GDM1 (cell line): Measurements from ENCODE around the gene VSTM4.

Experiments used
- DNase-seq: peaks from one replicate; lab custom pipeline; 2025; lab: John Stamatoyannopoulos, UW

Gene VSTM4

DNA sequence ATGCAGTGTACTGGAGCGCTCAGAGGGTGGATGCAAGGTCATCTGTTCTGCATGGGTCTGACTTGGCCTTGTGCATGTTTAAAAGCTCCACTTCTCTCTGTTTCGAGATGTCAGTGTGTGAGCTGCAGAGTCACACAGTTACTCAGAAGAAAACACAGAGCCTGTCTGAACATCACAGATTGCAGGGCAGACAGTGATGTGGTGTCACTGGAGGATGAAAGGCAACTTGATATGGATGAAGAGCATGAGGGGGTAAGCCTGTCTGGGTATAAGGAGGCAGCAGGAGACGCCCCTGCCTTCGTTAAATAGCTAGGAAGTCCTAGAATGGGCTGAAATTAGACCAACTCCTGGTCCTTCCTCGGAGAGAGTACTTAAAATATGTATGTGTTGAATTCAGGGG lies 108.2 kb downstream of the VSTM4 start:
- DNase-seq, result no peak

DNA sequence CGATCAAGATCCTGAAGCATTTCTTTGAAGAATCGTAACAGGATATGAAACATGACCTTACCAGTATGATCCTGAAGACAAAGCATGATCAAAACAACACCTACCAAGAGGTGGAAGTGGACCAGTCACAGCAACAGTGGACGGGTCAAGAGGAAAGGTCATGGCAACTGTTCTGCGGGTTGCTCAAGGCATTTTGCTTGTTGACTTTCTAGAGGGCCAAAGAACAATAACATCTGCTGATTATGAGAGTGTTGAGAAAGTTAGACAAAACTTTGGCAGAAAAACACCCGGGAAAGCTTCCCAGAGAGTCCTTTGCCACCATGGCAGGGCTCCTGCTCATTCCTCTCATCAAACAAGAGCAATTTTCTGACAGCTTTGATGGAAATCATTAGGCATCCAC lies 110.1 kb downstream of the VSTM4 start:
- no peak for DNase-seq

DNA sequence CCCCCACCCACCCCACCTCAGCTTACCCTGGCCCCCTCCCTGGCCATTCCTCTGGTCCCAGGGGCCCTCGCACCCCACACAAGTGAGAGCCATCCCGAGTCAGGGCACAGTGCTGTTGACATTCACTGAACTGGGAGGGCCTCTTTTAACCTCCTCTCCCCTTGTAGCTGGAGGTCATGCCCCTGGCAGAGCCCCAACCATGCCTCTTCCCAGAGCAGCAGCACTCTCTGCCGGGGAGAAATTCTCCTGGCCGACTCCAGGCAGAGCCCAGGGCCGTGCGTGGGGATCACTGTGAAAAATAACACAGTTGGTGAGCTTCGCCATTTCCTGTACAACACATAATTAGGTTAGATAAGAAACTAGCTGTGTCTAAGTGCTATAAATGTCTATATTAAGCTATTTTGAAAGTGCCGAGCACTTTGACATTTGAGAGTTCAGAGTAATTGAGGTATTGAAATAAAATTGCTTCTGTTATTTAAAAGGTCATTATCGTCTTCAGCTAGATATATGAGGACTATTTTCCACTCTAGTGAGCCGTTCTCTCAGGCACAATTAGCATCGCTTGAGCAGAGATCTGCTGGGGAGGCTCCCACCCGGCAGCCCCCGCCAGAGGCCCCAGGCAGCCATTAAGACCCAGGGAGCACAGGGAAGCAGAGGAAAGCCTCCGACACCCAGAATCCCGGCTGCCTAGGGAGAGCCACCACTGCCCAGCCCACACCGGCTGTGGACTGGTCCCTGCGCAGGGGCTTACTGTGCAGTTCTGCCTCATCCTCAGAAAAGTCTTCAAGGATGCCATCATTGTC lies 113.3 kb downstream of the VSTM4 start:
- no peak for DNase-seq

DNA sequence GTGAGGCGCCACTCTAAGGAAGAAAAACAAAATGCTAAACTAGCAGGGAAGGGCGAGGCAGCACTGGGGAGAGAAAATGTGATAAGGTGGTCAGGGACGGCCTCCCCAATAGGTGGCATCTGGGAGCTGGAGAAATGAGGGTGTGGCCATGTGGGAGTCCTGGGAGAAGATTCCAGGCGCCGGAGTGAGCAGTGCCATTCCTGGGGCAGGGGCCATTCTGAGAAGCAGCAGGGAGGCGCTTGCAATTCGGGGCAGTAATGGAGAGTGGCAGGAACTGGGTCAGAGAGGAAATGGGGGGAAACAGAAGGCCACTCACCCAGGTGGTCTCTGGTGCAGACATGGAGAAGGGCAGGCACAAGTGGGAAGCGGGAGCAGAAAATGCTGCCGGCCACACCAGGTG lies 113.9 kb downstream of the VSTM4 start:
- no peak for DNase-seq

DNA sequence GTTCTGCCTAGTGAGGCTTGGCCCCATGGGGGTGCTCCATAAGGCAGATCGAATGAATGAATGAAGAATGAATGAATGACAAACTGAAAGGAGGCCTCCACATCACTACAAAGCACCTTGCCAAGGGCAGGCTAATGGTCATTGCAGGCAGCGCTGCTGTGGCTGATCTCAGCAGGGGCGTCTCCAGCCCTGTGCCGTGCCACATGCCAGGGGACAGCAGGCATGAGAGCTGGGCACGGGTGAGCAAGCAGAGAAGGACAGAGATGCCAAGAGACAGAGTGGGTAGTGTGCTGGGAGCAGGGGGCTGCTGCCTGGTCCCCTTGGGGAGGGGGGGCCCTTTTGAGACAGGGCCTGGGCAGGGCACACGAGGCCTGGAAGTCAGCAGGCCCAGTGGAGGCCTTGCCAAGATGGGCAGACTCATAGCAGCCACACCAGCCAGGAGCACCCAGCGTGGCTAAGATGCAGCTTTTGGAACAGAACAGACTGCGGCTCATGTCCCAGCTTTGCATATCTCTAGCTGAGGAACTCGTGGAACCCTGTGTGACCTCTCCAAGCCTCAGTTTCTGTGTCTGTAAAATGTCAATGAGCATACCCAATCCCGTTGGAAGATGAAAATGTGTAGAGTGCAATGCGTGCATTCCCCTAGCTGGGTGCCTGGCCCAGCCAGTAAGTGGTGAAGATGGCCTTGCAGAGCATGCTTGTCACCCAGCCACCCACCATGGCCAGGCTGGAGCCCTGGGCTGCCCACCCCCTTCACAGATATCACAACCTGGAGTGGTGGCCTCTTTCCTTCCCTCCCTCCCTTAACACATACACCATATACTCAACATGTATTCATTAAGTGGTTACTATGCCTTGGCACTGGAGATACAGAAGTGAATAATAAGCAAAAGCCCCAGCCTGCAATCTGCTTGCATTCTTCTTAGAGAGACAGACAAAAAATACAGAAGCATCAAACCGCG lies 114.6 kb downstream of the VSTM4 start:
- no peak for DNase-seq

DNA sequence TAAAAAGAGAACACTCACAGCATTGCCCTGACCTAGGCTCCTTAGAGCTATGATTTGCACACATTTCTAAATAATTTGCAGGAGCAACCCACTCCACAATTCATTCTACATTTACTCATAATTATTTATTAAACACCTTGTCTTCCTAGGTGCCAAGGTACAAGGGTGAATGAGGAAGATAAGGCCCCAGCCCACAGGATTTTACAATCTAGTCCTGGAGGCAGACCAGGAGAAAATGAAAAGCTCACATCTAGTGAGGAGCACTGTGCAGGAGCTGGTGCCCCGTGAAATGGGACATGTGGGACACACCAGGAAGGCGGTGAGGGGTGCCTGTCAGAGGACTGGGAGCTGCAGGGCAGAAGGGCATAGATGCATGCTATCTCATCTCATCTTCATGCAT lies 116.0 kb downstream of the VSTM4 start:
- DNase-seq, result no peak

DNA sequence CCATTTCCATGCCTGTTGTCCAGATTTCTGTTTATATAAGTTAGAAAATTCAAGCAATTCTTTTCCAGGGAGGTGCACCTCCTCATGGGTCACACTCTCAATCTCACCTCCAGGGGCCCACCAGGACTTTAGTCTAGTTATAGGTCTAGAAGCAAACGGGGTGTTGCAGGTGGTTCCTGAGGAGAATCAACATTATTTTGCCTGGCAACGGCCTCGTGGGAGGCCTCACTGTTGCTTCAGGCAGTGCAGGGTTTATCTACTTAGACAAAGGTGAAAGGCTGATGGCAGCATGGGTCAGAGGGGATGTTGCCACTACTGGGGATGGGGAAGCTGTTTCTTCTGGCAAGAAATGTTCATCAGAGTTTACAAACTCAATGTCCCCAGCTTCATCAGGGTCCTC lies 119.0 kb downstream of the VSTM4 start:
- no peak for DNase-seq

DNA sequence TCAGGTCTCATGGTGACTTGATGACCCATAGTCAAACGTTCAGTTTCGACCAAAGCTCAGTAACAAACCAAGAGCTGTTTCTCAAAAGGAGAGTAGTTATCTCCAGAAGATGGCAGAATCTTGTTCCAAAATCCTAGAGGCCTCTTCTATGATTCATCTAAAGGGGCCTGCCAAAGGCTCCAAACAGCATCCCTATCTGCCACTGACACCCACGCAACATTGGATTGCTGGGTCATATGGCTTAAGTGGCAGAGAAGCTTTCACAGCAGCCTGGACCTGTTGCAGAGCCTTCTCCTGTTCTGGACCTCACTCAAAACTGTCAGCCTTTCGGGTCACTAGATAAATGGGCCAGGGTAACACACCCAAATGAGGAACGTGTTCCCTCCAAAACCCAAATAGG lies 121.7 kb downstream of the VSTM4 start:
- no peak for DNase-seq

DNA sequence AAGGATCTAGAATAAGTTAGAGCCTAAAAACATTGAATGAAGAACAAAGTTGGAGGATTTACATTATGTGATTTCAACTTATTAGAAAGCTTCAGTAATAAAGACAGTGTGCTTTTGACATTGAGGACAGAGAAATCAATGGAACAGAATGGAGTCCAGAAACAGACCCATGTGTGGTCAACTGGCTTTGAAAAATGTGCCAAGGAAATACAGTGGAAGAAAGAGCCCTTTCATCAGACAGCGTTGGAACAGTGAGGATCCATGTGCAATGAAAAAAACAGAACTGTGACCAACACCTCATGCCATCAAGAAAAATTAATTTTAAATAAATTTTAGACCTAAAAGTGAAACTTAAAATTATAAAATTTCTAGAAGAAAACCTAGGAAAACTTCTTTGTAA lies 125.1 kb downstream of the VSTM4 start:
- no peak for DNase-seq

DNA sequence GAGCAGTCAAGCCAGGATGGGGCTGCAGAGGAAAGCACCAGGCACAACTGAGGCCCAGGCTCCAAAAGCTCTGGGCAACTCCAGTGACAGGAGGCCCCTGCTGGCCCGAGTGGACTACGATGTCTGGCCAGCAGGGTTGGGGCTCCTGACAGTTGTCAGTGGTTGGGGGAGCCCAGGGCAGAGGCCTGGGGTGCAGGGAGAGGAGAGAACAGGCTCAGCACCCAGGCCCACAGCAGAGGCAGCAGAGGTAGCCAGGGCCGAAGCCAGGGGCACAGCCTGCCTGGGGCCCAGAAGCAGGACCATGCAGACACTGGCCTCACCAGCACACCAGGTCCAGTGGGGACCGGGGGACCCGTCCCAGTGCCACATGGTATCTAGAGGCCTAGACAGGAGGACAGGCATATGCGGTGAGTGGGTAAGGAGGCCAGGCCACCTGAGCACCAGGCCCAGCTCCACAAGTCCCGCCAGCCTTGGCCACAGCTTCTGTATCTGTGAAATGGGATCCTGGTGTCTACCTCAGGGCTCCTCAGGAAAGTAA lies 129.6 kb downstream of the VSTM4 start:
- DNase-seq, result no peak

DNA sequence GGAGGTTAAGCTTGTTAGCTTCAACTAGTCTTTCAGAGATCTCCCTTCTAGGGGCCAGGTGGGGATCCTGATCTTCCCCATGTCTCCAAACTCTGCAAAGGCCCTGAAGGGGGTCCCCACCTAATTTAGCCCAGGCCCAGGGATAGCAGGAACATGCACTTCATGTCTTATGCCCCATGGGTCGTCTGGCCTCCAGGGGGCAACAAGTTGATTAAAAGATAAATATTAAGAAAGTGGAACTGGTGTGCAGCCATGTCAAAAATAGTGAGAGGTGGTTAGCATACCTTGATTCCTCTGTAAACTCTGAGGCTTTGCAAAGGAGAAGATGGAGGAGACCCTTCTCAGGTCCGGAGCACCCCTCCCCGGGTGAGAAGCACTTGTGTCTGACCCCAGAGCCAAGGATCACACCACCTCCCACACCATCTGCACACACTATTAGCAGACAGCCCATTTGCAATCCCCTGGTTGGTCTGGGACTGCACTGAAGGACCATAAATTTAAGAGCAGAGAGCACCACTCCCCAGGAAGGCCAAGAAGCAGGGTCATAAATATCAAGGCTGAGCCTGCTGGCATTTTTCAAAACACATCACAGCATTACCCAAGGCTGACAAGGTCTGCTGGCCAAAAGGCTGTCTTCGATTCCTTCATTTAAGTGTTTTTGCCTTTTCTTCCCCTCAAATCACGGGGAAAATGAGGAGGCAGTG lies 131.5 kb downstream of the VSTM4 start:
- DNase-seq, result no peak

DNA sequence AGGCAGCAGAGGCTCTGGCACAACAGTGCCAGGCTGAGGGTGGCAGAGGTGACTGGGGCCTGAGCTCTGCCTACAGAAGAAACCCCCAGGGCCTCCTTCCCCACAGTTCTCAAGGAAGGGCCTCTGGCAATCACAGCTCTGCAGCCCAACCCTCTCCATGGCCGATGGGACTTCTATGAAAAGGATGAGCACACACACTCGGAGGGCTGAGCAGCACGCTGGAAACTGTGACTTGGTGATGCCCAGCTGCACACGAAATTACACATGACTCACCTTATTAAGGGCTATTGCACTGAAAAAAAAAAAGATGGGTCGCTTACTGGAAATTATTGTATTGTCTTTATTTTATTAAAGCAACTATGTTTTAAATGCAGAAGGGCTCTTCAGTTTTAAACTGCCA lies 132.7 kb downstream of the VSTM4 start:
- DNase-seq, result no peak

DNA sequence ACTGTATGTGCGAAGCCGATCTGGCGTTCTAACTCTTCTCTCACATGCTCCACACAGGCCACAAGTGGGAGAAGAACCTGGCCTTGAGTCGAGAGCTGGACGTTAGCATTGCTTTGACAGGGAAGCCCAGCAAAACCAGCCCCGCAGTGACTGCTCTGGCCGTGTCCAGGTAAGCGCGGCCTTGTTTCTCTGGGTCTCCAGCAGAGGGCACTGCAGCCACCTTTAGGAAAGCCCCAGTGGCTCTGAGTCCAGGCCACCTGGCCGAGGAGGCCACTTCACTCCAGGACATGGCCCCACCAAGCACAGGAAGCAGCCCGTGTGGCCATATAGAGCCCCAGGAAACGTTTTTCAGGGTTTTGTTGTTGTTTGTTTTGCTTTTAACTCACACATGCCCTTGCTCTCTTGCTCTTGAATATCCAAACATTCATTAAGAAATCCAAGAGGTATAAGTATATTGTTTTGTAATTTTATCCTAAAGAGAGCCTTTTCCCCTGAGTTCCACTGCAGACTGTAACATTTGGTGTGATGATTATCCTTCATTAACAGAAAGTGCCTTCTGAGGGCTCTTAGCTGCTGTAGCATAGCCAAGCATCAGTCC lies 133.9 kb downstream of the VSTM4 start:
- DNase-seq, result peak; percentile 7

DNA sequence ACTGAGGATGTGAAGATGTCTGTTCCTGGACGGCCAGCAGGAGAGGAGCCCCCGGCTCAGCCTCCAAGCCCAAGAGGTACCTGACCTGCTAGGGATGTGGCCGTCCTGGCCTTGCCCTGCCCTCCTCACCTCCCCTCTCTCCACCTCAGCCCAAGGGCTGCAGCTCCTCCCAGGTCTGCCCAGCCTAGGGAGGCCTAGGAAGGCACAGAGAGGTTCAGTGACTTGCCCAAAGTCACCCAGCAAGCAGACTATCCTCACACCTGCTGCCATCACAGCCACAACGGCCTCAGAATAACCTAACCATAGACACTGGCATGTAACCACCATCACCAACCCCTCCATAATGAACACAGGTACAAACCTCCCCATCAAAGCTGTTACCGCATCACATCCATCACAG lies 137.0 kb downstream of the VSTM4 start:
- DNase-seq, result no peak

DNA sequence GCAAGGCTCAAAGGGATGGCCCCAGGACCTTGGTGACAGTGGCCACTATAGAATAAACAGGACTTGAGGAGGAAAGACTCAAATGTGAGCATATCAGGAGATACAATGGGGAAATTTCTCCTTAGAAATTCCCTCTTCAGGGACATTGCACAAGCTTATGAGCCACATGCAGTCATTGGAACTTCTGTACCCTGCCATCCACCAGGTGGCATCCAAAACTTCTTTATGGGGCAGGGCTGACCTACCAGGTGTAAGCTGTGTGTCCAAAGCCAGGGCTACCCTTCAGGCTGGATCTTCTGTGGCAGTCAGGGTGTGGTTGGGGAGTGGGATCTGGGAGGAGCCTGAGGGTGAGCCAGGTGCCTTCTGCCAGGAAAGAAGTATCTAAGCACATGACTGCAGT lies 139.1 kb downstream of the VSTM4 start:
- no peak for DNase-seq

DNA sequence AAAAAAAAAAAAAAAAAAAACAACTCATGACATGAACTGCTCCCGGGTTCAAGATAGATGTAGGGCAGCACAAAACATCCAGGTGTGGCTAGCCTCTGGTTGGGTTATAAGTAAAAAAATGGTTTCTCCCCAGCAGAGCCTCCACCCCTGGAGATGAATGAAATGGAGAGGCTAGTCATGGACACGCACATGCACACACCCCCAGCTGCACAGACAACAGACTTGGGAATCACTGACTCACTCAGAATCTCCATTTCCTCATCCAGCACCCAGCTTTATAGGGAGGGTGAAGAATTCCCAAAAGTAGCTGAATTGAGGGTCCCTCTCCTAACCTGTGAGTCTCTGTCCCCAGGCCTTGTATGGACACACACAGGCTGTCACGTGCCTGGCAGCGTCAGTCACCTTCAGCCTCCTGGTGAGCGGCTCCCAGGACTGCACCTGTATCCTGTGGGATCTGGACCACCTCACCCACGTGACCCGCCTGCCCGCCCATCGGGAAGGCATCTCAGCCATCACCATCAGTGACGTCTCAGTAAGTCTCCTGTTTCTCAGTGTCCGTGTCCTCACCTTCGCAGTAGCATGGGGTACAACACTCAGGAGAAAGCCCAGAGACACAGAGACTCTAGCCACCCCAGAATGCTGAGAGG lies 140.7 kb downstream of the VSTM4 start:
- DNase-seq, result no peak

DNA sequence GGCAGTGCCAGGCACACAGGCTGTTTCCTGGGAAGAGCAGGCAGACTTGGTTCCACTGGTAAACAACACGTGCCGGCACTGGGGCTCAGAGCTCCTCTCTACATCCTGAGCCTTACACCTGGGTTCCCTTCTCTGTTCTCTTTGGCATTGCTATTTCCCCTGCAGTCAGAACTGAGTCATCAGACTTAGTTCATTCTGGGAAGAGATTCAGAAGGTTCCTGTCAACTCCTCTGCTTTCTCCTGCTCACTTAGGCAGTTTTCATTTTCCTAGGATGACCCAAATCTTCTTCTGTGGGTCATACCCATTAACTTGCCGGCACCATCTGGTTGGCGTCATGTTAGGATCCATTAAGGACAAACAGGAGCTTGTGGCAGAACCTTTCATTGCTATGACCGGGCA lies 142.3 kb downstream of the VSTM4 start:
- no peak for DNase-seq

DNA sequence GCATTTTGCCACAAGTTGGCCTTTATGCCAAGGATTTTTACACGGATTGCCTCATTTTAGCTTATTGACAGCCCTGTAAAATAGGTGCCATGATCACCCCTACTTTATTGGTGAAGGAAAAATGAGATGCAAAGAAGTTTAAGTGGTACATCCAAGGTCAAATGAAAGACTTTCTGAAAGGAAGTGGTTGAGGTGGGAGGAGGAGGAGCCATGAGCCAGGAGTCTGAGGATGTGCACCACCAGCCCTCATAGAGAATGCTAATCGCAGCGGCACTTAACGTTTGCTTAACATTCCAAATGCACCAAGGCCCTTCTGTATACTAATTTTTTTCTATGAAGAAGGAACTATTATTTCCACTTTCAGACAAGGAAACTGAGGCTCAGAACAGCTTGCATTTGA lies 144.7 kb downstream of the VSTM4 start:
- no peak for DNase-seq

DNA sequence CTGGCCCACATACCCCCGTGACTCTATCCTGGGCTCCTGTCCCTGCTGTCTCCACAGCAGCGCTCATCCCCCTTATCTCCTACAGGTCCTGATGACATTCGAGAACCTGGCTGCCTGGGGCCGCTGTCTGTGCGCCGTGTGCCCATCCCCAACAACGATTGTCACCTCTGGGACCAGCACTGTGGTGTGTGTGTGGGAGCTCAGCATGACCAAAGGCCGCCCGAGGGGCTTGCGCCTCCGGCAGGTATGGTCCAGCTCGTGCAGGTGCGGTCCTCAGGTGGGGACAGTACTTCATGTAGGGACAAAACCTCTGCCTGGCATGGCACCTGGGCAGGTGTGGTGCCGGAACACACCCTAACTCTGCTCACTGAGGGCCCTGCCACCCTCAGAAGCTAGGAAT lies 145.3 kb downstream of the VSTM4 start:
- no peak for DNase-seq

DNA sequence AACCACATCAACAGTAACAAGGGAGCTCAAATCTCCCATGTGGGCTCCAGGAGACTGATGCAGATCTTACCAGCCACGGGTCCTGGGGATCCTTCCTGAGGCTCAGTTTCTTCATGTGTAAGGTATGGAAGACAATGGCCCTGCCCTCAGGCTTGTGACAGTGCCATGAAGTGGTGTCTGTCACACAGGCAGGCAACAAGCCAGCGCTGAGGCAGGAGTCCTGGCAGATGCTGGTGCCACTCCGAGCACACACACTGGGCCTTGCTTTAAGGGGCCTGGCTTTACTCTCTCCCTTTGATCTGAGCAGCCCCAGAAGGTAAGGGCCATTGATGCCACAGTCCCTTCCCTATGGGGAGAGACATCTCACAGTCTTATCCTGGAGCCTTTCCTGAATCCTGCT lies 147.3 kb downstream of the VSTM4 start:
- DNase-seq, result no peak

DNA sequence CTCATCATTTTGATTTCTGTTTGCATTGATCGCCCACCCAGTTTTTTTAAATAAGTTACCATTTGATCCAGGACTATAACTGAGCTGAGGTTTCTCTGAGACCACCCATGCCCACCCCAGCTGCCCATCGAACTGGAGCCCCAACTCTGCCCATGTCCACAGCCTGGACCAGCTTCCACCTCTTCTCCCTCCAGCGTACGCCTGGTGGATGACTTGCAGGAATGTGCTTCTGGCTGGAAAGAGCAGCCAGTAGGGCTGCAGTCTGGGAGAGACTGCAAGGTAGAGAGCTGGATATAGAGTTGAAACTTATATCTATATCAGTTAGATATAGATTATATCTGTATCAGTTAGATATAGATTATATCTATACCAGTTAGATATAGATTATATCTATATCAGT lies 149.9 kb downstream of the VSTM4 start:
- no peak for DNase-seq
